SK-N-SH (cell line): ENCODE measurements around the gene C11orf54. TPM values are rescaled to one million over a fixed set of nuclear protein-coding genes. Genes with fewer than 3 reads are reported as not detected.

Experiments used
- CTCF ChIA-PET: fragments of 300-600, 350-600 bp; formaldehyde crosslinking; extraction: SDS; loops from one replicate; lab custom pipeline; 2021; lab: Yijun Ruan, JAX
- POLR2A ChIA-PET: fragments of 350-600 bp; sonication (Branson Sonifier 250); formaldehyde crosslinking; extraction: SDS; loops from one replicate; lab custom pipeline; 2020; ENCODE audit warnings: antibody characterized with exemption, inconsistent platforms; lab: Yijun Ruan, JAX
- DNase-seq: peaks from one replicate; pipeline ENCODE4 v3.0.0; 2012
- H2AFZ ChIP-seq: fragments of 200-600 bp; sonication (generic); 2 replicates; pipeline ENCODE4 v1.8.1; 2016; ENCODE audit warnings: antibody characterized with exemption, mild to moderate bottlenecking, low read depth
- H3F3A ChIP-seq: fragments of 200-600 bp; sonication (generic); replicated peaks from 2 replicates; pipeline ENCODE3; 2016; ENCODE audit warnings: antibody characterized with exemption, mild to moderate bottlenecking; ENCODE audit not compliant: insufficient read depth
- H3K27ac ChIP-seq, 2 experiments: fragments of 200-500 bp in 1 of 2; fragments of 200-600 bp in 1 of 2; sonication (Bioruptor generic) in 1 of 2; sonication (generic), shearing (Covaris generic) in 1 of 2; 2 replicates each; pipeline versions ENCODE4 v1.5.1 to v1.6.1; 2014 to 2016; ENCODE audit warnings: low read depth in 2 of 2, inconsistent platforms in 1 of 2, low read length in 1 of 2, mild to moderate bottlenecking in 1 of 2, mixed read lengths in 1 of 2
- H3K27me3 ChIP-seq: fragments of 200-600 bp; sonication (generic), shearing (Covaris generic); 2 replicates; pipeline ENCODE4 v1.6.1; 2016; ENCODE audit warnings: mixed run types; ENCODE audit not compliant: insufficient read depth
- H3K36me3 ChIP-seq, 2 experiments: fragments of 200-500 bp in 1 of 2; fragments of 200-600 bp in 1 of 2; sonication (Bioruptor generic) in 1 of 2; sonication (generic) in 1 of 2; replicated peaks in 1 of 2; 2 replicates each; pipeline versions ENCODE3 to v1.5.1; 2014 to 2016; ENCODE audit warnings: low read length in 1 of 2, mild to moderate bottlenecking in 1 of 2; ENCODE audit not compliant: insufficient read depth in 2 of 2, control insufficient read depth in 1 of 2
- H3K4me1 ChIP-seq, 2 experiments: fragments of 200-500 bp in 1 of 2; fragments of 200-600 bp in 1 of 2; sonication (Bioruptor generic) in 1 of 2; sonication (generic), shearing (Covaris generic) in 1 of 2; 2 replicates each; pipeline versions ENCODE4 v1.5.1 to v1.6.1; 2014 to 2016; ENCODE audit warnings: low read depth in 1 of 2, low read length in 1 of 2, mixed run types in 1 of 2; ENCODE audit not compliant: insufficient read depth in 2 of 2, control insufficient read depth in 1 of 2
- H3K4me2 ChIP-seq: fragments of 200-600 bp; sonication (generic), shearing (Covaris generic); 2 replicates; pipeline ENCODE4 v1.6.1; 2017; ENCODE audit warnings: mixed run types
- H3K4me3 ChIP-seq, 2 experiments: fragments of 200-500 bp in 1 of 2; fragments of 200-600 bp in 1 of 2; sonication (Bioruptor generic) in 1 of 2; sonication (generic), shearing (Covaris generic) in 1 of 2; 2 replicates each; pipeline versions ENCODE4 v1.5.1 to v1.8.1; 2014 to 2016; ENCODE audit warnings: low read depth in 2 of 2, inconsistent platforms in 1 of 2, low read length in 1 of 2, mild to moderate bottlenecking in 1 of 2, mixed read lengths in 1 of 2, moderate library complexity in 1 of 2
- H3K79me2 ChIP-seq: fragments of 200-600 bp; sonication (generic); 2 replicates; pipeline ENCODE4 v1.8.1; 2017; ENCODE audit warnings: mild to moderate bottlenecking; ENCODE audit not compliant: insufficient read depth
- H3K9ac ChIP-seq: fragments of 200-600 bp; sonication (generic); 2 replicates; pipeline ENCODE4 v1.6.1; 2017; ENCODE audit warnings: mixed run types
- H3K9me2 ChIP-seq: fragments of 200-600 bp; sonication (generic); 2 replicates; pipeline ENCODE4 v1.6.1; 2017; ENCODE audit warnings: mixed run types
- H3K9me3 ChIP-seq: fragments of 200-600 bp; sonication (generic); 2 replicates; pipeline ENCODE4 v1.6.1; 2017; ENCODE audit warnings: mixed run types, mild to moderate bottlenecking, moderate library complexity
- H4K20me1 ChIP-seq: fragments of 200-600 bp; sonication (generic); 2 replicates; pipeline ENCODE4 v1.6.1; 2017; ENCODE audit warnings: mild to moderate bottlenecking, mixed run types; ENCODE audit not compliant: insufficient read depth
- CHD2 ChIP-seq: fragments of 150-350 bp; IDR thresholded peaks from 2 replicates; pipeline ENCODE4 v1.6.1; 2018; ENCODE audit warnings: low read length; ENCODE audit not compliant: partially characterized antibody
- ELF1 ChIP-seq: IDR thresholded peaks from 2 replicates; pipeline ENCODE4 v1.4.0; 2012
- EP300 ChIP-seq, 2 experiments: IDR thresholded peaks; 2 replicates each; pipeline versions ENCODE4 v1.4.0 to v1.6.1; 2012; ENCODE audit warnings: borderline replicate concordance in 1 of 2, low read depth in 1 of 2, low read length in 1 of 2
- FOSL2 ChIP-seq: IDR thresholded peaks from 2 replicates; pipeline ENCODE4 v1.4.0; 2012; ENCODE audit warnings: low read depth, mild to moderate bottlenecking, moderate library complexity, borderline replicate concordance
- FOXJ3 ChIP-seq: sonication (generic); formaldehyde crosslinking; IDR thresholded peaks from 2 replicates; pipeline ENCODE4 v1.5.1; 2020; ENCODE audit warnings: mild to moderate bottlenecking, missing genetic modification reagents
- FOXM1 ChIP-seq: IDR thresholded peaks from 2 replicates; pipeline ENCODE4 v1.4.0; 2012; ENCODE audit warnings: low read depth, mild to moderate bottlenecking
- GABPA ChIP-seq: IDR thresholded peaks from 2 replicates; pipeline ENCODE4 v1.4.0; 2012; ENCODE audit warnings: low read depth, mild to moderate bottlenecking
- GATA2 ChIP-seq: sonication (generic); formaldehyde crosslinking; IDR thresholded peaks from 2 replicates; pipeline ENCODE4 v1.5.0; 2020; ENCODE audit warnings: mild to moderate bottlenecking, missing genetic modification reagents
- JUND ChIP-seq: IDR thresholded peaks from 2 replicates; pipeline ENCODE4 v1.4.0; 2012
- NFIC ChIP-seq: IDR thresholded peaks from 2 replicates; pipeline ENCODE4 v1.4.0; 2012; ENCODE audit warnings: borderline replicate concordance
- NRF1 ChIP-seq: IDR thresholded peaks from 2 replicates; pipeline ENCODE4 v1.6.1; 2012; ENCODE audit warnings: low read depth, mild to moderate bottlenecking, low read length
- PBX3 ChIP-seq: IDR thresholded peaks from 2 replicates; pipeline ENCODE4; 2012
- RAD21 ChIP-seq: IDR thresholded peaks from 2 replicates; pipeline ENCODE4 v1.6.1; 2012; ENCODE audit warnings: mild to moderate bottlenecking, low read length
- RXRA ChIP-seq: IDR thresholded peaks from 2 replicates; pipeline ENCODE4 v1.4.0; 2012; ENCODE audit warnings: low read depth, mild to moderate bottlenecking, borderline replicate concordance
- SIN3A ChIP-seq: IDR thresholded peaks from 2 replicates; pipeline ENCODE4 v1.6.1; 2012; ENCODE audit warnings: low read depth, mild to moderate bottlenecking, low read length, moderate library complexity, borderline replicate concordance
- TAF1 ChIP-seq: IDR thresholded peaks from 2 replicates; pipeline ENCODE4 v1.6.1; 2012; ENCODE audit warnings: low read depth, mild to moderate bottlenecking, low read length, moderate library complexity, borderline replicate concordance
- TEAD4 ChIP-seq: IDR thresholded peaks from 2 replicates; pipeline ENCODE4 v1.4.0; 2012; ENCODE audit warnings: mild to moderate bottlenecking, borderline replicate concordance; ENCODE audit not compliant: insufficient read depth
- YY1 ChIP-seq: IDR thresholded peaks from 2 replicates; pipeline ENCODE4 v1.4.0; 2012; ENCODE audit warnings: low read depth, mild to moderate bottlenecking
- ZBTB33 ChIP-seq: IDR thresholded peaks from 2 replicates; pipeline ENCODE4 v1.4.0; 2012; ENCODE audit warnings: low read depth, borderline replicate concordance
- WGBS: methylation state at CpG from one replicate; pipeline ENCODE4 v1.1.6; 2017; ENCODE audit warnings: low lambda C conversion rate; 5-methylcytosine and 5-hydroxymethylcytosine counted together
- polyA plus RNA-seq, 3 experiments: library from polyadenylated mRNA; depleted of rRNA; stranded (reverse); fragments of >200 nt; gene quantifications; 2 replicates each; pipeline ENCODE4 v1.2.3, GENCODE V29; 2012
- TF ChIP-seq, protein P1 (sequence below): IDR thresholded peaks from 2 replicates; pipeline ENCODE4 v1.4.0; 2012; ENCODE audit warnings: low read depth
- TF ChIP-seq, protein P2 (sequence below): fragments of 150-350 bp; IDR thresholded peaks from 2 replicates; pipeline ENCODE4 v1.6.1; 2017; ENCODE audit warnings: antibody characterized with exemption, low read length, low read depth, borderline replicate concordance
- TF ChIP-seq, protein P3 (sequence below): IDR thresholded peaks from 2 replicates; pipeline ENCODE4 v1.4.0; 2012; ENCODE audit warnings: low read depth, borderline replicate concordance

The C11orf54 gene
- polyA plus RNA-seq, 1 of the 3 experiments (the other 2 are of a cell fraction): 7.7 TPM

- DNase-seq: no peak
- Histone ChIP-seq H3K27me3 (no peaks in the 10 kb centered on the region), H3K9ac (no peak overlapping the region), H3K4me2 (no peak overlapping the region), H3K79me2 (peaks cover 17% of the 10 kb centered on the region), H3K4me3 (no peak overlapping the region), H4K20me1 (no peaks in the 10 kb centered on the region), H3K4me1 (no peaks in the 10 kb centered on the region; a peak in 1 of 4 replicates), H3K9me2 (no peaks in the 10 kb centered on the region), H3K27ac (no peak overlapping the region), H3K9me3 (no peaks in the 10 kb centered on the region), H3K36me3 (peaks cover 34 to 46% of the 10 kb centered on the region in 2 experiments), H3F3A (no peaks in the 10 kb centered on the region), H2AFZ (no peak overlapping the region)
- ChIA-PET POLR2A (no interaction called here), CTCF (interaction anchor here (0.9 to 1.4 kb wide), 3 partner anchors 9 to 89 kb away, joined by 3 to 4 read pairs (median 3); no protein-coding TSS in a partner anchor)
- 91% methylated on average over 4 of the region's 4 CpGs for WGBS
- TF ChIP-seq, protein P1, sequence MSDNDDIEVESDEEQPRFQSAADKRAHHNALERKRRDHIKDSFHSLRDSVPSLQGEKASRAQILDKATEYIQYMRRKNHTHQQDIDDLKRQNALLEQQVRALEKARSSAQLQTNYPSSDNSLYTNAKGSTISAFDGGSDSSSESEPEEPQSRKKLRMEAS: no peak
- TF ChIP-seq GABPA: no peak
- TF ChIP-seq PBX3: no peak
- TF ChIP-seq FOXJ3 (CRISPR knock-in tag): no peak
- no peak for TF ChIP-seq RXRA
- no peak for TF ChIP-seq GATA2 (CRISPR knock-in tag)
- no peak for TF ChIP-seq TAF1
- no peak for TF ChIP-seq NFIC
- TF ChIP-seq SIN3A: no peak
- TF ChIP-seq TEAD4: no peak
- no peak for TF ChIP-seq YY1
- TF ChIP-seq, protein P2, sequence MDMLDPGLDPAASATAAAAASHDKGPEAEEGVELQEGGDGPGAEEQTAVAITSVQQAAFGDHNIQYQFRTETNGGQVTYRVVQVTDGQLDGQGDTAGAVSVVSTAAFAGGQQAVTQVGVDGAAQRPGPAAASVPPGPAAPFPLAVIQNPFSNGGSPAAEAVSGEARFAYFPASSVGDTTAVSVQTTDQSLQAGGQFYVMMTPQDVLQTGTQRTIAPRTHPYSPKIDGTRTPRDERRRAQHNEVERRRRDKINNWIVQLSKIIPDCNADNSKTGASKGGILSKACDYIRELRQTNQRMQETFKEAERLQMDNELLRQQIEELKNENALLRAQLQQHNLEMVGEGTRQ: no peak
- TF ChIP-seq JUND: no peak
- TF ChIP-seq, protein P3, sequence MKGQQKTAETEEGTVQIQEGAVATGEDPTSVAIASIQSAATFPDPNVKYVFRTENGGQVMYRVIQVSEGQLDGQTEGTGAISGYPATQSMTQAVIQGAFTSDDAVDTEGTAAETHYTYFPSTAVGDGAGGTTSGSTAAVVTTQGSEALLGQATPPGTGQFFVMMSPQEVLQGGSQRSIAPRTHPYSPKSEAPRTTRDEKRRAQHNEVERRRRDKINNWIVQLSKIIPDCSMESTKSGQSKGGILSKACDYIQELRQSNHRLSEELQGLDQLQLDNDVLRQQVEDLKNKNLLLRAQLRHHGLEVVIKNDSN: no peak
Observed at GRCh38 chr11:93718057-93718563, 23.4 kb upstream of the C11orf54 start.

GRCh38 chr11:93719310-93719709 lies 22.2 kb upstream of the C11orf54 start:
- no peak overlapping the region for H3K4me3 ChIP-seq
- ChIA-PET POLR2A (interaction anchor here (1.6 kb wide), 1 partner anchor 22 kb away, joined by 3 read pairs; the partner anchor contains the start of genes C11orf54 and TAF1D), CTCF (interaction anchor here (0.6 to 1.3 kb wide), 2 partner anchors 8 to 37 kb away, joined by 3 read pairs; no protein-coding TSS in a partner anchor)
- no peaks in the 10 kb centered on the region for H3K9me2 ChIP-seq
- WGBS: over 99% methylated on average over 4 of the region's 4 CpGs
- peaks cover 9% of the 10 kb centered on the region for H3K79me2 ChIP-seq
- H3K27ac ChIP-seq: no peak overlapping the region
- H3F3A ChIP-seq: no peaks in the 10 kb centered on the region
- DNase-seq: no peak
- peaks cover 34 to 49% of the 10 kb centered on the region in 2 experiments for H3K36me3 ChIP-seq
- no peak overlapping the region for H2AFZ ChIP-seq
- no peaks in the 10 kb centered on the region for H3K27me3 ChIP-seq
- H4K20me1 ChIP-seq: no peaks in the 10 kb centered on the region
- H3K4me2 ChIP-seq: no peak overlapping the region
- no peaks in the 10 kb centered on the region; a peak in 1 of 4 replicates for H3K4me1 ChIP-seq
- TF ChIP-seq ZBTB33 (no peak), NRF1 (no peak), FOSL2 (no peak), CHD2 (no peak), FOXM1 (no peak), ELF1 (no peak), EP300 (IDR thresholded peaks at IDR 0.05; ENCODE audit: borderline replicate concordance in 1 of 2, low read depth in 1 of 2, low read length in 1 of 2) (no peak), RAD21 (no peak)
- TF ChIP-seq, protein P2: no peak
- TF ChIP-seq, protein P3: no peak
- H3K9me3 ChIP-seq: no peaks in the 10 kb centered on the region
- H3K9ac ChIP-seq: no peak overlapping the region
